Activated CD8-positive, alpha-beta memory T cell treated with anti-CD3 and anti-CD28 coated beads, Interleukin-2, amount 50 U/mL, for 24 hours (primary cell): ENCODE data around the gene CHCHD3.

Experiments used
- DNase-seq: peaks from one replicate; pipeline ENCODE4 v3.0.0-alpha.2; 2020; ENCODE audit errors: extremely low read depth

Gene CHCHD3

GRCh38 chr7:132745510-132745909, 336.4 kb downstream of the CHCHD3 start:
- DNase-seq, result no peak

- DNase-seq, result no peak
These were observed 337.9 kb downstream of the CHCHD3 start for GRCh38 chr7:132743974-132744373.

- no peak for DNase-seq
These were observed 339.7 kb downstream of the CHCHD3 start for GRCh38 chr7:132742189-132742612.

GRCh38 chr7:132740176-132740575, 341.7 kb downstream of the CHCHD3 start:
- no peak for DNase-seq

GRCh38 chr7:132739271-132739955, 342.5 kb downstream of the CHCHD3 start:
- DNase-seq, result no peak

GRCh38 chr7:132738254-132738653, 343.6 kb downstream of the CHCHD3 start:
- no peak for DNase-seq

- no peak for DNase-seq
These were observed 346.4 kb downstream of the CHCHD3 start for GRCh38 chr7:132735476-132735875.
